Epithelial cell of esophagus (primary cell): ENCODE data around the gene SAFB2.

Experiments
- DNase-seq: peaks from one replicate; pipeline ENCODE4 v3.0.0; 2010; ENCODE audit warnings: low read depth
- H3K4me3 ChIP-seq: 2 replicates; pipeline ENCODE4 v1.5.1; 2011; ENCODE audit warnings: mild to moderate bottlenecking, low read length, control low read depth
- CTCF ChIP-seq: IDR thresholded peaks from 2 replicates; pipeline ENCODE4 v1.5.1; 2011; ENCODE audit warnings: low read depth, mild to moderate bottlenecking, low read length, control low read depth, inconsistent platforms; ENCODE audit not compliant: insufficient read depth; ENCODE audit errors: missing control alignments

The SAFB2 gene

GRCh38 chr19:5557691-5558090, 64.9 kb downstream of the SAFB2 start:
- peak; percentile 37 for TF ChIP-seq CTCF
- H3K4me3 ChIP-seq, result peak overlapping the region; percentile 24
- peak; percentile 88 for DNase-seq

GRCh38 chr19:5554828-5555227, 67.7 kb downstream of the SAFB2 start:
- H3K4me3 ChIP-seq, result no peak overlapping the region
- DNase-seq, result no peak
- no peak for TF ChIP-seq CTCF

GRCh38 chr19:5553892-5554291, 68.7 kb downstream of the SAFB2 start:
- TF ChIP-seq CTCF, result no peak
- DNase-seq, result no peak
- H3K4me3 ChIP-seq, result no peak overlapping the region

GRCh38 chr19:5547881-5548280, 74.7 kb downstream of the SAFB2 start:
- TF ChIP-seq CTCF, result peak; percentile 76
- peak; percentile 63 for DNase-seq

GRCh38 chr19:5545984-5546383, 76.6 kb downstream of the SAFB2 start:
- TF ChIP-seq CTCF, result no peak
- no peak for DNase-seq
- H3K4me3 ChIP-seq, result no peak overlapping the region

More at GRCh38 chr19:5547881-5548280, 74.7 kb downstream of the SAFB2 start:
- no peak overlapping the region for H3K4me3 ChIP-seq

GRCh38 chr19:5545051-5545450, 77.5 kb downstream of the SAFB2 start:
- no peak overlapping the region for H3K4me3 ChIP-seq
- no peak for TF ChIP-seq CTCF
- no peak for DNase-seq

GRCh38 chr19:5542665-5543064, 79.9 kb downstream of the SAFB2 start:
- no peak for TF ChIP-seq CTCF
- DNase-seq, result no peak
- no peak overlapping the region for H3K4me3 ChIP-seq
